SW 1271 (cell line): ENCODE data around the gene ASH1L.
"Not testable (repeated sequence)": the region's sequence is repeated elsewhere in the genome, so short reads cannot be mapped to it uniquely, and the experiment has no call there.

Source experiments
- DNase-seq, 2 experiments: peaks; one replicate each; lab custom pipeline; 2025; lab: John Stamatoyannopoulos, UW

Gene ASH1L

DNA sequence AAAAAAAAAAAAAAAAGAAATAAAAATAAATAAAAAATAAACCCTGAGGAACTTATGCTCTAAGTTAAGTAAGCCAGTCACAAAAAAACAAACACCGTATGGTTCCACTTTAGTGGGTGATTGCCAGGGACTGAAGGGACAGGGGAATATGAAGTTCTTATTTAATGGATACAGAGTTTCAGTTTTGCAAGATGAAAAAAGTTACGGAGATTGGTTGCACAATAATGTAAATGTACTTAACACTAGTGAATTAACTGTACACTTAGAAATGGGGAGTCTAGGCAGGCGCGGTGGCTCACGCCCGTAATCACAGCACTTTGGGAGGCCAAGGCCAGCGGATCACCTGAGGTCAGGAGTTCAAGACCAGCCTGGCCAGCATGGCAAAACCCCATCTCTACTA, 111.4 kb downstream of the ASH1L start:
- no peak for DNase-seq

GRCh38 chr1:155442431-155442830, 120.2 kb downstream of the ASH1L start:
- not testable (repeated sequence) for DNase-seq

- no peak for DNase-seq
Observed at GRCh38 chr1:155437405-155437804, 125.2 kb downstream of the ASH1L start.

DNA sequence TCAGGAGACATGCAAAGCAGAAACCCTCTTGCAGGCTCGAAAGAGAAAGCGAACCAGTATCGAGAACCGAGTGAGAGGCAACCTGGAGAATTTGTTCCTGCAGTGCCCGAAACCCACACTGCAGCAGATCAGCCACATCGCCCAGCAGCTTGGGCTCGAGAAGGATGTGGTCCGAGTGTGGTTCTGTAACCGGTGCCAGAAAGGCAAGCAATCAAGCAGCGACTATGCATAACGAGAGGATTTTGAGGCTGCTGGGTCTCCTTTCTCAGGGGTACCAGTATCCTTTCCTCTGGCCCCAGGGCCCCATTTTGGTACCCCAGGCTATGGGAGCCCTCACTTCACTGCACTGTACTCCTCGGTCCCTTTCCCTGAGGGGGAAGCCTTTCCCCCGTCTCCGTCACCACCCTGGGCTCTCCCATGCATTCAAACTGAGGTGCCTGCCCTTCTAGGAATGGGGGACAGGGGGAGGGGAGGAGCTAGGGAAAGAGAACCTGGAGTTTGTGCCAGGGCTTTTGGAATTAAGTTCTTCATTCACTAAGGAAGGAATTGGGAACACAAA, 128.7 kb downstream of the ASH1L start:
- DNase-seq, result not testable (repeated sequence)

DNA sequence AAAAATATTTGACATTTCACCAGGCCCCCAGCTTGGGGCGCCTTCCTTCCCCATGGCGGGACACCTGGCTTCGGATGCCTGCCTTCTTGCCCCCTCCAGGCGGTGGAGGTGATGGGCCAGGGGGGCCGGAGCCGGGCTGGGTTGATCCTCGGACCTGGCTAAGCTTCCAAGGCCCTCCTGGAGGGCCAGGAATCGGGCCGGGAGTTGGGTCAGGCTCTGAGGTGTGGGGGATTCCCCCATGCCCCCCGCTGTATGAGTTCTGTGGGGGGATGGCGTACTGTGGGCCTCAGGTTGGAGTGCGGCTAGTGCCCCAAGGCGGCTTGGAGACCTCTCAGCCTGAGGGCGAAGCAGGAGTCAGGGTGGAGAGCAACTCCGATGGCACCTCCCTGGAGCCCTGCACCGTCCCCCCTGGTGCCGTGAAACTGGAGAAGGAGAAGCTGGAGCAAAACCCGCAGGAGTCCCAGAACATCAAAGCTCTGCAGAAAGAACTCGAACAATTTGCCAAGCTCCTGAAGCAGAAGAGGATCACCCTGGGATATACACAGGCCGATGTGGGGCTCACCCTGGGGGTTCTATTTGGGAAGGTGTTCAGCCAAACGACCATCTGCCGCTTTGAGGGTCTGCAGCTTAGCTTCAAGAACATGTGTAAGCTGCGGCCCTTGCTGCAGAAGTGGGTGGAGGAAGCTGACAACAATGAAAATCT, 129.3 kb downstream of the ASH1L start:
- DNase-seq, result not testable (repeated sequence)

DNA sequence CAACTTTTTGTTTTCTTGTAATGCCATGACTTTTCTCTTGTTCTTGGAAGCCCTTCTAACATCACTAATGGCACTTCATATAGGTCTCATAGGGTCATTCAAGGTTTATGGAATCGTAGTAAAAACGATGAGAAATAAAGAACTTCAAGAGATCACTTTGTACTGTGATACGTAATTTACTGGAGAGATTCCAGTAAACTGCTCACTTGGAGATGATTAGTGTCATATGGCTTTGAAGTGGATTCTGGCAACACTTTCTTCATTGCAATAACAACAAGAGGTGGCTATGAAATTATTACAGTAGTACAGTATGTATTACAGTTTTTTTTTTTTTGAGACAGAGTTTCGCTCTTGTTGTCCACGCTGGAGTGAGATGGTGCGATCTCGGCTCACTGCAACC, 138.5 kb downstream of the ASH1L start:
- no peak for DNase-seq

- DNase-seq, result no peak
Observed at GRCh38 chr1:155420788-155421187, 141.8 kb downstream of the ASH1L start.

- not testable (repeated sequence) for DNase-seq
Observed at GRCh38 chr1:155411840-155412239, 150.8 kb downstream of the ASH1L start.

- no peak for DNase-seq
Observed at GRCh38 chr1:155410931-155411330, 151.7 kb downstream of the ASH1L start.

DNA sequence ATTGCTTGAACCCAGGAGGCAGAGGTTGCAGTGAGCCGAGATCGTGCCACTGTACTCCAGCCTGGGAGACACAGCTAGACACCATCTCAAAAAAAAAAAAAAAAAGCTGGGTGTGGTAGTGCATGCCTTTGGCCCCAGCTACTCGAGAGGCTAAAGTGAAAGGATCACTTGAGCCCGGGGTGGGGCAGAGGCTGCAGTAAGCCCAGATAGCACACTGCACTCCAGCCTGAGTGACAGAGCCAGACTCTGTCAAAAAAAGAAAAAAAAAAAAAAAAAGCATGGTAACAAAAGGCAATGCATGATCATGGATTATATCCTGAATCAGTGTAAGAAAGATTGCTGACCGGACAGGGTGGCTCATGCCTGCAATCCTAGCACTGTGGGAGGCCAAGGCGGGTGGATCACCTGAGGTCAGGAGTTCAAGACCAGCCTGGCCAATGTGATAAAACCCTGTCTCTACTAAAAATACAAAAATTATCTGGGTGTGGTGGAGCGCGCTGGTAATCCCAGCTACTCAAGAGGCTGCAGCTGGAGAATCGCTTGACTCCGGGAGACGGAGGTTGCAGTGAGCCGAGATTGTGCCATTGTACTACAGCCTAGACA, 165.6 kb downstream of the ASH1L start:
- no peak for DNase-seq

GRCh38 chr1:155392898-155393411, 169.6 kb downstream of the ASH1L start:
- DNase-seq, result no peak

- no peak for DNase-seq
Observed at GRCh38 chr1:155389826-155390225, 172.8 kb downstream of the ASH1L start.

DNA sequence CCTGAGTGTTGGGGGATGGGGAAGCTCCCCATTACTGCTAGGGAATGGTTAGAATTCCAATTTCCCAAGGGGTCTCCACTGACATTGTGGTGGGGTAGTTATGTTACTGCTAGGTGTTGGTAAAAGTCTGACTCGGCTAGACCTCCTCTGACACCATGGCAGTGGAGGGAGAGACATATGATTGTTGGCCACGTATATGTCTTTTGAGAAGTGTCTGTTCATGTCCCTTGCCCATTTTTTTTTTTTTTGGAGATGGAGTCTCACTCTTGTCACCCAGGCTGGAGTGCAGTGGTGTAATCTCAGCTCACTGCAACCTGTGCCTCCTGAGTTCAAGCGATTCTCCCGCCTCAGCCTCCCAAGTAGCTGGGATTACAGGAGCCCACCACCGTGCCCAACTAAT, 176.8 kb downstream of the ASH1L start:
- not testable (repeated sequence) for DNase-seq

- no peak for DNase-seq
Observed at GRCh38 chr1:155383406-155383805, 179.2 kb downstream of the ASH1L start.

GRCh38 chr1:155379631-155380090, 182.9 kb downstream of the ASH1L start:
- no peak for DNase-seq

- DNase-seq, result no peak
Observed at GRCh38 chr1:155379180-155379579, 183.4 kb downstream of the ASH1L start.

- no peak for DNase-seq
Observed at GRCh38 chr1:155360051-155360450, 202.6 kb downstream of the ASH1L start.

GRCh38 chr1:155352631-155353030, 210.0 kb downstream of the ASH1L start:
- no peak for DNase-seq

DNA sequence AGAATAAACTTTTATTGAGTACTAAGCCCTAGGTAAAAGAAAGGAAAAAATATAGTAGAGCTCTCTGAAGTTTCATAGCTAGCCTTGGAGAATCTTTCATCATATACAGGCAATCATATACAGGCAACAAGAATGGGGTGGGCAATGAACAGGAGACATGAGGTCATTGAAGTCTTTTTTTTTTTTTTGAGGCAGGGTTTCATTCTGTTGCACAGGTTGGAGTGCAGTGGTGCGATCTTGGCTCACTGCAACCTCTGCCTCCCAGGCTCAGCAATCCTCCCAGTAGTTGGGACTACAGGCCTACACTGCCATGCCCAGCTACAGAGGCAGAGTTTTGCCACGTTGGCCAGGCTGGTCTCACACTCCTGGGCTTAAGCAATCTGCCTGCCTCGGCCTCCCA, 219.8 kb downstream of the ASH1L start:
- DNase-seq, result no peak

DNA sequence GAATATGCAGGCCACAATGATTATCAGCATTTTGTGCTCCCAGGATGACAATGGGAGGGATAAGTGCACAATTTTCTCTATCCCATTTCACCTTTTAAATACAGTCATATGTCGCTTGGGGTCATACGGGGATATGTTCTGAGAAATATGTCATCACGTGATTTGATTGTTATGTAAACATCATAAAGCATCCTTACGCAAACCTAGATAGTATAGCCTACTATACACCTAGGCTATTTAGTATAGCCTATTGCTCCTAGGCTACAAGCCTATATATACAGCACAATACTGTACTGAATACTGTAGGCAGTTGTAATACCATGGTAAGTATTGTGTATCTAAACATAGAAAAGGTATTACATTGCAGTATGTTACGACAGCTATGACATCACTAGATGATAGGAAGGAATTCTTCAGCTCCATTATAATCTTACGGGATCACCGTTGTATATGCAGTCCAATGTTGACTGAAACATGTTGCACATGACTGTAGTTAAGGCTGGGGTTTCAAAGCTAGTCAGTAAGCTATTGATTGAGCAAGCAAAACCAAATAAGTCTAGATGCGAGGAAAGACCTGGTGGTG, 223.0 kb downstream of the ASH1L start:
- no peak for DNase-seq

- DNase-seq, result no peak
Observed at GRCh38 chr1:155334962-155335361, 227.6 kb downstream of the ASH1L start.

- no peak for DNase-seq
Observed at GRCh38 chr1:155329980-155330598, 232.5 kb downstream of the ASH1L start.
